GM10266 (cell line): ENCODE data around the gene HOXB3.

Source experiments
- DNase-seq: peaks from one replicate; pipeline ENCODE4 v3.0.0; 2012; ENCODE audit errors: extremely low spot score
- CTCF ChIP-seq: IDR thresholded peaks from 2 replicates; pipeline ENCODE4 v1.5.1; 2012; ENCODE audit warnings: mild to moderate bottlenecking, low read depth; ENCODE audit not compliant: control insufficient read depth, insufficient read depth; ENCODE audit errors: missing control alignments

HOXB3 gene

GRCh38 chr17:48577330-48577945 lies 12.6 kb downstream of the HOXB3 start:
- TF ChIP-seq CTCF = no peak
- no peak for DNase-seq

DNA sequence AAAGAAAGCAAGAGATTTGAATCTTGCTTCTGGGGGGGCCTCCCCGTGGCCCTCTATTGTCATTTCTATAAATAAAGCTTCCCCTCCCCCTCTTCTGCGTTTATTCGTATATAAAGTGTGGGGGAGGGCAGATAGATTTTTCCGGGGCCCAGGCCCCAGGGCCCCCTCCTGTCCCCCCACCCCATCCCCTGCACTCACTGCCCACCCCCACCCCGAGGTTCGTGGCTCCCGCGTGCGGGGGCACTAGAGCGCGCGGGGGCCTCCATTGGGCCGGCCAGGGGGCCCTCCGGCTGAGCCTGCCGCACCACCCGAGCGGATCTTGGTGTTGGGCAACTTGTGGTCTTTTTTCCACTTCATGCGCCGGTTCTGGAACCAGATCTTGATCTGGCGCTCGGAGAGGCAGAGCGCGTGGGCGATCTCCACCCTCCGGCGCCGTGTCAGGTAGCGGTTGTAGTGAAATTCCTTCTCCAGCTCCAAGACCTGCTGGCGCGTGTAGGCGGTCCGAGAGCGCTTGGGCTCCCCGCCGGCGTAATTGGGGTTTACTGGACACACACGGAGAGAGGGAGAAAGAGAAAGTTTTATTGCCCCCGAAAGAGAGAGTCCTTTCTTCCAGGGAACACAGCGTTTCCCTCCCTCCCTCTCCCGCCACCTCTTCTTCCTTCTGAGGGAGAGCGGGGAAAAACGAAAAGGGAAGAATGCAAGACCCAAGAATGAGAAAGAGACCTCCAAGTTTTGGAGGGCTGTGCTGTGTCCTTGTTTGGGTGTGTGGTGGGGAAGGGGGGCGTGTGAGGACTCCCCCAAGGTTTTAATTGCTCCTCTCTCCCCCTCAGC lies 13.3 kb downstream of the HOXB3 start:
- no peak for DNase-seq

GRCh38 chr17:48575673-48576478 lies 14.2 kb downstream of the HOXB3 start:
- TF ChIP-seq CTCF = no peak
- no peak for DNase-seq

More for the DNA sequence above, 13.3 kb downstream of the HOXB3 start:
- no peak for TF ChIP-seq CTCF

- TF ChIP-seq CTCF = no peak
- DNase-seq = no peak
Measured at GRCh38 chr17:48575066-48575582, 14.9 kb downstream of the HOXB3 start.

- no peak for TF ChIP-seq CTCF
- no peak for DNase-seq
Measured at GRCh38 chr17:48574505-48575065, 15.5 kb downstream of the HOXB3 start.

DNA sequence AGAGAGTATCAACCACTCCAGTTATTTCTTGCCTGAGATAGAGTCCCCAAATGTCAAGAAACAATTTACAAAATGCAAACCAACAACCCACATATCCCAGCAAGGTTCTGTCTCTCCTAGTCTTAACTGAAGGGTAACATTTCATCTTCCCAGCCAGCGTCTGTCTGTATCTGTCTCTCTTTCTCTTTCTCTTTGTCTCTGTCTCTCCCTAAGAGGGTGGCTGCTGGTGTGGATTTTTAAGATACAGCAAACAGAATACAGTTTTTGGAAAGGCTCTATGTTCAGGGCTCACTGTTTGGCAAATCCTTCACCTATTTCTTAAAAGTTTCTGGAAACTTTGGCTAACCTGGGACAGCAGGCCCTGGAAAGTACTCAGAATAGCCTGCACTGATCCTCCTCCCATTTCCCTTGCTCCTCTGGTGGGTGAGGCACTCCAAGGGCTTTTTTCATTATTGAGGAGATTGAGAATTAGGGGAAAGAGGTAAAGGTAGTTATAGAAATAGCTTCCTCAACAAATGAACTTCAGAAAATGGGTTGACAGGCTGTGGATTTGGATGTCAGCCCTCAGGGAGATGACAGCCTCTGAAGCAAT lies 18.1 kb downstream of the HOXB3 start:
- DNase-seq = no peak
- TF ChIP-seq CTCF = no peak
